ENCODE measurements around the gene DAB2IP.

Gene DAB2IP

GRCh38 chr9:121816449-121816817 lies 165.0 kb downstream of the DAB2IP start:
- DNase-seq (ENCODE audit: low read depth), result no peak
- TF ChIP-seq CTCF (IDR thresholded peaks at IDR 0.05; ENCODE audit: low read length, missing control alignments), result no peak
- H3K4me3 ChIP-seq (replicated peaks; ENCODE audit: low read depth, low read length), result no peak overlapping the region

- H3K4me3 ChIP-seq (replicated peaks; ENCODE audit: low read depth, low read length), result no peak overlapping the region
- DNase-seq (ENCODE audit: low read depth), result no peak
- TF ChIP-seq CTCF (IDR thresholded peaks at IDR 0.05; ENCODE audit: low read length, missing control alignments), result no peak
These were observed 165.5 kb downstream of the DAB2IP start for GRCh38 chr9:121816845-121817450.

- no peak overlapping the region for H3K4me3 ChIP-seq (replicated peaks; ENCODE audit: low read depth, low read length)
- DNase-seq (ENCODE audit: low read depth), result no peak
- no peak for TF ChIP-seq CTCF (IDR thresholded peaks at IDR 0.05; ENCODE audit: low read length, missing control alignments)
These were observed 166.0 kb downstream of the DAB2IP start for GRCh38 chr9:121817476-121817875.

GRCh38 chr9:121818016-121818661 lies 166.7 kb downstream of the DAB2IP start:
- no peak overlapping the region for H3K4me3 ChIP-seq (replicated peaks; ENCODE audit: low read depth, low read length)
- DNase-seq (ENCODE audit: low read depth), result no peak
- no peak for TF ChIP-seq CTCF (IDR thresholded peaks at IDR 0.05; ENCODE audit: low read length, missing control alignments)

- H3K4me3 ChIP-seq (replicated peaks; ENCODE audit: low read depth, low read length), result no peak overlapping the region
- no peak for TF ChIP-seq CTCF (IDR thresholded peaks at IDR 0.05; ENCODE audit: low read length, missing control alignments)
- no peak for DNase-seq (ENCODE audit: low read depth)
These were observed 167.5 kb downstream of the DAB2IP start for GRCh38 chr9:121818841-121819427.

GRCh38 chr9:121819428-121820231 lies 168.2 kb downstream of the DAB2IP start:
- peak overlapping the region; percentile 12 for H3K4me3 ChIP-seq (replicated peaks; ENCODE audit: low read depth, low read length)
- no peak for TF ChIP-seq CTCF (IDR thresholded peaks at IDR 0.05; ENCODE audit: low read length, missing control alignments)
- no peak for DNase-seq (ENCODE audit: low read depth)

Measured in fibroblast of pulmonary artery (primary cell).